GM18868 (cell line): ENCODE data around the gene C19orf47.
"Not testable (repeated sequence)": the region's sequence is repeated elsewhere in the genome, so short reads cannot be mapped to it uniquely, and the experiment has no call there.

Experiments used
- ATAC-seq: cut with Tn5 transposase; IDR thresholded peaks from one replicate; pipeline ENCODE4 v1.9.1; 2021; ENCODE audit warnings: mild to moderate bottlenecking, moderate library complexity; ENCODE audit not compliant: unreplicated experiment

C19orf47 gene

GRCh38 chr19:40355975-40356680 is 7.9 kb upstream of the C19orf47 start:
- ATAC-seq: no peak

- ATAC-seq: no peak
Measured at GRCh38 chr19:40348961-40349507, 837 bp upstream of the C19orf47 start.

DNA sequence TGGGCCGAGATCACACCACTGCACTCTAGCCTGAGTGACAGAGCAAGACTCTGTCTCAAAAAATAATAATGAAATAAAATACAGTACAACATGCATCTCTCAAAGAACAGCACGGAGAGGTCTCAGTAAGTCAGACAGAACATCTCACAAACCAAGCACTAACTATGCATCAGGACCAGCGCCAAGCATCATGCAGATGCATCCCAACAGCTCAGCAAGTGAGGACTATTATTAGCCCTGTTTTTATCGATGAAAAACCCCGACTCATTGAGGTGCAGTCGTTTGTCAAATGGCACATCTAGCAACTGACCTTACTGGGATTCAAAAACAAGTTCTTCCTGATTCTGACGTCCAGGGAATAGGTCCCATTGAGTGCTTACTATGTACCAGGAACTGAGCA is 3.8 kb downstream of the C19orf47 start:
- ATAC-seq: no peak

DNA sequence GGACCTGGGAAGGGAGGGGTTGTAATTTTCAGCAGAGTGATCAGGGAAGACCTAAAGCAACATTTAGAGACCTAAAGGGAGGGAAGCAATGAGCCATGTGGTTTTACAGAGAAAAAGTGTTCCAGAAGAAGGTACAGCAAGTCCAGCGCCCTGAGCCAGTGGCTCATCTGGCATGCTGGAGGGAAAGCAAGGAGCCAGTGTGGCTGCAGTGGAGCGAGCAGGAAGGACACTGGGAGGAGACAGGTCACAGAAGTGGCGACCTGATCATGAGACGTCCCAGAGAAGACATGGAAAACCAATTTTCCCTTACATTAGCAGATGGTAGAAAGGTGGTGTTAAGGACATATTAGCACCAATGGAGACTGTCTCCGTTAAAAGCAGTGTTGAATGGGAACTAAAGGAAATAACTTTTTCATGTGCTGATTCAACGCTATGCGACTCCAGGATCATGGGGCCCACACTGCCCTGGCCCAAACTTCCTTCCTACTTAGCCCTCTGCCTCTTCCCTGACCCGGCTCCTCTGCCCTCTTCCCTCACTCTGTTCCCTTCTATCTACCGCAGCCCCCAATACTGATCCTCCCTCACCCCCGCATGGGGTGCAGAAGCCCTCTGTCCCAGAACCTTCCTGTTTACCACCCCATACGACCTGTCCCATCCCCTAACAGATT is 5.4 kb downstream of the C19orf47 start:
- no peak for ATAC-seq

DNA sequence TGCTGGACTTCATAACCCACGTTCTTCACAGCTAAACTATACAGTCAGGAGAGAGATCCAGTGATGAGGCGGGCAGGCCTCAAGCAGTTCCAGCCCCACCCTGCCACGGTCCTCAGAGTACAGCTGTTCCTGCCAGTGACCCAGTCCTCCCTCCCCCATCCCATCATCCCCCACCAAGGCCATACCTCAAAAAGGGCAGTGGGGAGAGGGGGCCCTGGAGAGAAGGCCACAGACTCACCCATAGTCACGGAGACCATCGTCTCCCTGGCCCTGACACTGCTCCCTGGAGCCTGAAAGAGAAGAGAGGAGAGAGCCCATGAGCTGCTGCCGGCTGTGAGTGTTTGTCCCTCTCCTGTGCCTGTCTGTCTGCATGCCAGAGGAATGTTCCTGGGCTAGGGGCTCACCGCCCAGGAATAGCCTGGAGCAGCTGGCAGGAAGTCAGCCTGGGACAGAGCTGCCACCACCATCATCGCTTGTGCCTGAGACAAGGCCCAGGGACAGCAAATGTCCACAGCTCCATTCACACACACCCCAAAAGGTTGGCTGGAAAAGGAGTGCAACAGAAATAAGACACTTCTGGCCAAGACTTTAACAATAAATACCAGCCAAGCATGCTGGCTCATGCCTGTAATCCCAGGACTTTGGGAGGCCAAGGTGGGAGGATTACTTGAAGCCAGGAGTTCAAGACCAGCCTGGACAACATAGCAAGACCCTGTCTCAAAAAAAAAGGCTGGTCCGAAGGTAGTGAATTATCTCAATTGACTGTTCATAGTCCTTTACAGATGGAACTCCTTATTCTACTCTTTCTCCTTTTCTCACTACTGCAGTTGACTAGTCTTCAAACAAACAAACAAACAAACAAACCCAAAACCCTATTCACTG is 6.4 kb downstream of the C19orf47 start:
- no peak for ATAC-seq

GRCh38 chr19:40339018-40339728 is 9.0 kb downstream of the C19orf47 start:
- no peak for ATAC-seq

- ATAC-seq: no peak
Measured at GRCh38 chr19:40337594-40337993, 10.6 kb downstream of the C19orf47 start.

DNA sequence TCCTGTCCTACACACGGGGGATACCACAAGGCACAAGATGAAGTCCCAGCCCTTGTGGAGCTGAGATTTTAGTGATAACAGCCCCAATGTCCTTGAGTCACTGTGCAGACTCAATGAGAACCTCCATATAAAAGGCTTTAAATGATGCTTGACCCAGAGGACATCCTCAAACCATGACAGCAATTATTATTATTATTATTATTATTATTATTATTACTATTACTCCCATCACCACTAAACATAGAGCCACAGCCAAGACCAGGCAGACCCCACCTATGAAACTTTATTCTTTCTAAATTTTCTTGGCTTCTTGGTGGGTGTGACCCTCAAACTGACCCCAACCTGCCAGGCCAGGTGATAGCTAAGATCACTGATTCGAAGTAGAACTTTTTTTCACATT is 11.1 kb downstream of the C19orf47 start:
- ATAC-seq: no peak

DNA sequence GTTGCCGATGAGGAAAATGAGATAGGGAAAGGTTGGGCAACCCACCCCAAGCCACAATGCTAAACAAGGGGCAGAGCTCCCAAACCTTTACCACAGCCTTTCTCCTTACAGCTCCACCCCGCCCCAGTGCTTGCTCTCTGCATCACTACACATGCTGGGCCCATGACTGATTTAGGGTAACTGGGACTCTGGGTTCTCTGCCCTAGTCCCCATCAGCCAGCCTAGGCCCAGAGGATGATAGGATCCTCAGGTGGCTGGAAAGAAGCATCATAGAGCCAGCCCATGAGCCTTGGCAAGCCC is 11.6 kb downstream of the C19orf47 start:
- ATAC-seq: no peak

GRCh38 chr19:40335855-40336600 is 12.2 kb downstream of the C19orf47 start:
- ATAC-seq: no peak

DNA sequence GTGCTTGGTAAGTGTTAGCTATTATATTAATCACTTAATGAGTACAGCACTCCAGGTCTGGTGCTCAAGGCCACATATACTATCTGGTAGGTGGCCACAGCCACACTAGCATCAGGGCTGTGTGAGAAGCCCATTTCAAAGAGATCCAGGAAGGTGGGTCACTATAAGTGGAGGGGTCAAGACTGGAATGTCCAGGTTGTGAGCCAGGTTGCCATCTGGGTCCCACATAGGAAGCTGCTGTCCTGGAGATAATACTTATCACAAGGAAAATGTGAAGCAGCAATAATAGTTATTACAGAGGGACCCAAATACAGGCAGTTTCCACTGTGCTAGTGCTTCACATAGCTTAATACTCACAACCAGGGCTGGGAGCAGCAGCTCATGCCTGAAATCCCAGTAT is 13.1 kb downstream of the C19orf47 start:
- no peak for ATAC-seq

DNA sequence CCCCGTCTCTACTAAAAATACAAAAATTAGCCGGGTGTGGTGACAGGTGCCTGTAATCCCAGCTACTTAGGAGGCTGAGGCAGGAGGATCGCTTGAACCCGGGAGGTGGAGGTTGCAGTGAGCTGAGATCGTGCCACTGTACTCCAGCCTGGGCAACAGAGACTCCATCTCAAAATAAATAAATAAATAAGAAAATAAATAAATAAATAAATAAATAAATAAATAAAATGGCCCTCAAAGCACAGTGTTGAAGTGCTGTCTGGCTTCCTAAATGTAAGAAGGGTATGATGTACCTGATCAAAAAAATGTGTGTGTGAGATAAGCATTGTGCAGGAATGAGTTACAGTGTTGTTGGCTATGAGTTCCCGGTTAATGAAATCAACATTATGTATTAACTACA is 15.1 kb downstream of the C19orf47 start:
- not testable (repeated sequence) for ATAC-seq

DNA sequence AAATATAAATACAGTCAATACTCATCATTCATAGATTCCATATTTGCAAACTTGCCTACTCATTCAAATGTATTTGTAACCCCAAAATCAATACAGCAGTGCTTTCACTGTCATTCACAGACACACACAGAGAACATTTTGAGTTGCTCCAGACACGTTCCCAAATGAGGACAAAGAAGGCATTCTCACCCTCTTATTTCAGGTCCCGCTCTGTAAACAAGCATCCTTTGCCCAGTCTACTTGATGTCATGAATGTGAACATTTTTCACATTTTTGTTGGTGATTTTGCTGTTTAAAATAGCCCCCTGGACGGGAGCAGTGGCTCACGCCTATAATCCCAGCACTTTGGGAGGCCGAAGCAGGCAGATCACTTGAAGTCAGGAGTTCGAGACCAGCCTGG is 15.5 kb downstream of the C19orf47 start:
- no peak for ATAC-seq

DNA sequence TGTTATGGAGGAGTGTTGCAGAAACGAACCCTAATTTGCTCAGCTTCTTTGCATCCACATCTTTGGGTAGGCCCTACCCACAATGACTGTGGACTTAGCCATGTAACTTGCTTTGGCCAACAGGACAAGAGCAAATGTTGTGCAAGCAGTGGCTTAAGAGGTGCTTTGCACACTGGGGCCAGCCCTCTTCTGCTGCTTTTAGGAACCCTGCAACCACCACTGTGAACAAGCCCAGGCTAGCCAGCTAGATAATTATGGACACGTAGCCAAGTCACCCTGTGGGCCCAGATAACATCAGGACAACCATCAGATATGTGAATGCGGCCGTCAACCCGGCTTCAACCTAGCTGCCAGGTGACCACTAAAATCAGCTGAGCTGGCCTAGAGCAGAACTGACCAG is 17.1 kb downstream of the C19orf47 start:
- no peak for ATAC-seq

- no peak for ATAC-seq
Measured at GRCh38 chr19:40326201-40326600, 22.0 kb downstream of the C19orf47 start.

GRCh38 chr19:40323705-40324104 is 24.5 kb downstream of the C19orf47 start:
- ATAC-seq: no peak

- no peak for ATAC-seq
Measured at GRCh38 chr19:40322951-40323615, 25.1 kb downstream of the C19orf47 start.

- ATAC-seq: no peak
Measured at GRCh38 chr19:40322271-40322610, 26.0 kb downstream of the C19orf47 start.

DNA sequence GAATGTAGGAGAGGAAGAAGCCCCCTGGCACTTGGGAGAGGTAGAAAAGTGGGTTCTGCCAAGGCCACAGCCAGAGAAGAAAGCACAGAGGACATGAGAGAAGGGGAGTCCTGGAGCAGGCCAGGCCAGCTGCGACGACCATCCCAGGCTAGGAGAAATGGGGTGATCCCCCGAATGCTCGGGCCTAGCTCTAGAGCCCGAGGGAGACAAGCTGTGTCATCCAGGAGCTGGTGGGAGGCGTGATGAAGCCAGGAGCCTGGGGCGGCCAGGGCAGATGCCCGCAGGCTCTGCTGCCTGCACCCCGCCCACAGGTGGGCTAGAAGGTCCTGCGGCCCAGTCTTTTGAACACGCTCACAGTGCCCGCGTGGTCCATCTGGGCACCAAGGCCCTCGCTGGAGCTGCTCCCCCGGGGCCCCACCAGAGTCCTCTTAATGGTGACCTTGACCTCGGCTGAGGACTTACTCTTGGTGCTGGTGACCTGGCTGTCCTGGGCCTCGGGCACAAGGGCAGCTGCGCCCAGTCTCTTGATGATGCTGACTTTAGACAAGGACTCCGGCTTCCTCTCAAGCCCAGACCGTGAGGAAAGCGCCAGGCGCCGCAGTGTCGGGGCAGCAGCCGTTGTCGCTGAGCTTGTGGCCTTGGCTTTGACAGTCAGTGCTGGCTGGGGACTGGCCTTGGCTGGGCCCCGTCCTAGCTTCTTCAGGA is 26.5 kb downstream of the C19orf47 start:
- ATAC-seq: no peak
